C4-2B (cell line): ENCODE results near the gene ZNF521.

Source experiments
- ZFX ChIP-seq: fragments of 450-650 bp; IDR thresholded peaks from 2 replicates; pipeline ENCODE4 v1.6.1; 2017
- TF ChIP-seq, protein P1 (sequence below): fragments of 450-650 bp; conservative IDR thresholded peaks from 2 replicates; pipeline ENCODE4 v1.5.1; 2017; ENCODE audit warnings: mild to moderate bottlenecking

DNA sequence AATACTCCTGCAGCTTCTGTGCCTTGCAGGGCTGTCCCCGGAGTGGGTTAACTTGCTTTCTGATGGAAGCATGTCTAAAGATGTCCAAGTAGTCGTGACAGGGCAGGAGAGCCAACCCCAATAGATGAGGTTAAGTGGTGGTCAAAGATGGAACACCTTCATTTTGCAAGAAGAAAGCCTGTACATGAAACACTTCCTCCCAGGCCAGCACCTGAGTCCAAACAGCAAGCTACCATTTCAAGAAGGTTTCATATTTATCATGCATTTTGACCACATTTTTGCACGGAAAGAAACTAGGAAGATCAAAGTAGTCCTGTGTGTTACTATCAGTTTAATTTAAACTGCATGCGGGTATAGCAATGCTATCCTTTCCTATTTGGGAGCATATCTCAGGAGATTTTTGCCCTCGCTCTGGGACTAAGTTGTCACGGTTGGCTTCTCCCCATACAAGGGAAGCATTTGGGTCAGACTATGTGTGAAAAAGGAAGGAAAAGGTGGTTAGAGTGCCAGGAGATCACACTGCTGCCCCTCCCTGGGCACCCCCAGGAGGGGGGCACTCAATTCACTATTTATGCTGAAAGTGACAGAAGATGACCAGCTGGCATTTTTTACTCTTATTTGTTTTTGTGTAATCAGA, 187.6 kb downstream of the ZNF521 start:
- TF ChIP-seq, protein P1, sequence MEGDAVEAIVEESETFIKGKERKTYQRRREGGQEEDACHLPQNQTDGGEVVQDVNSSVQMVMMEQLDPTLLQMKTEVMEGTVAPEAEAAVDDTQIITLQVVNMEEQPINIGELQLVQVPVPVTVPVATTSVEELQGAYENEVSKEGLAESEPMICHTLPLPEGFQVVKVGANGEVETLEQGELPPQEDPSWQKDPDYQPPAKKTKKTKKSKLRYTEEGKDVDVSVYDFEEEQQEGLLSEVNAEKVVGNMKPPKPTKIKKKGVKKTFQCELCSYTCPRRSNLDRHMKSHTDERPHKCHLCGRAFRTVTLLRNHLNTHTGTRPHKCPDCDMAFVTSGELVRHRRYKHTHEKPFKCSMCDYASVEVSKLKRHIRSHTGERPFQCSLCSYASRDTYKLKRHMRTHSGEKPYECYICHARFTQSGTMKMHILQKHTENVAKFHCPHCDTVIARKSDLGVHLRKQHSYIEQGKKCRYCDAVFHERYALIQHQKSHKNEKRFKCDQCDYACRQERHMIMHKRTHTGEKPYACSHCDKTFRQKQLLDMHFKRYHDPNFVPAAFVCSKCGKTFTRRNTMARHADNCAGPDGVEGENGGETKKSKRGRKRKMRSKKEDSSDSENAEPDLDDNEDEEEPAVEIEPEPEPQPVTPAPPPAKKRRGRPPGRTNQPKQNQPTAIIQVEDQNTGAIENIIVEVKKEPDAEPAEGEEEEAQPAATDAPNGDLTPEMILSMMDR, result no peak
- no peak for TF ChIP-seq ZFX
